ENCODE measurements around the gene POLH.

POLH gene

DNA sequence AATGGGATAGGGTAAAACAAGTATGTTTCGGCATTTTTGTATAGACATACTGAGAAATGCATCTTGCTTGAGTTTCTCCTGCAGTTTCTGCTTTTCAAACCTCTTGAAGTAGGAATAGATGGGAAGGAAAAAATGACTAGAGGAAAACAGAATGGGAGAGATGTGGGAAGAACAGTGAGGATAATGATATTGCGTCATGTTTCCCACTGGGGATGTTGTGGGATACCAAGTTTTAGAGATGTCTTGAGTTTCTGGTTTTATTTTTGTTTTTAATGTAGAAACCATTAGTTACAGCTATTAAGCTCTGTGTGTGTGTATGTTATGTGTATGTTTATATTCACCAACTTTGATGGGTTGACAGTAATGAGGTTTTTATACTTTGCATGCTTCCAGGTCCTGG is 24.6 kb downstream of the POLH start:
- no peaks in the 10 kb centered on the region for H3K4me1 ChIP-seq (ENCODE audit: control insufficient read depth in 2 of 2, insufficient read depth in 2 of 2, low read length in 2 of 2)
- no peaks in the 10 kb centered on the region for H3K9me3 ChIP-seq (ENCODE audit: control insufficient read depth in 2 of 2, low read length in 2 of 2)
- H3K27me3 ChIP-seq (ENCODE audit: control insufficient read depth in 2 of 2, insufficient read depth in 2 of 2, low read length in 2 of 2), result no peaks in the 10 kb centered on the region
- no peak overlapping the region for H3K9ac ChIP-seq (ENCODE audit: low read depth in 1 of 2, low read length in 2 of 2)
- peaks cover 11 to 19% of the 10 kb centered on the region in 2 donors for H3K36me3 ChIP-seq (ENCODE audit: control insufficient read depth in 2 of 2, insufficient read depth in 2 of 2, low read length in 2 of 2)
- no peak overlapping the region for H3K4me3 ChIP-seq (ENCODE audit: low read length in 2 of 2)
- no peak overlapping the region for H3K27ac ChIP-seq (ENCODE audit: low read depth in 2 of 2, low read length in 2 of 2)

DNA sequence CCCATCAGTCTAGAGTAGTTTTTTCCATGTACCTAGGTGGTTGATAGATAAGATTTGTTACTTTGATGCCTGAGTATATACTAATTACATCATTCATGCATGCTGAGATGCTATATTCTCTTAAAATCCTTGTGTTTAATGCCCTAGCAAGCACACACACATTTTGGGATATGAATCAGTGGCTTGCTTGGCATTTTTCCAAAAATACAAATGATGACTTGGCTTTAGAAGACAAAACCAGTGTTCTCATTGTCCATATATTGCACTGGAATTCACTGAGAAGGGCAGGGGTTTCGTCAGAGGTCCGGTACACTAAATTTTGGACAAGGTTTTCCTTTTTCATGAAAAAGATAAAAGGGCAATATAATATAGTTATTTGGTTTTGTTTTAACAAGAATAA is 28.2 kb downstream of the POLH start:
- Histone ChIP-seq H3K27me3 (ENCODE audit: control insufficient read depth in 2 of 2, insufficient read depth in 2 of 2, low read length in 2 of 2) (no peaks in the 10 kb centered on the region), H3K4me1 (ENCODE audit: control insufficient read depth in 2 of 2, insufficient read depth in 2 of 2, low read length in 2 of 2) (no peaks in the 10 kb centered on the region), H3K27ac (ENCODE audit: low read depth in 2 of 2, low read length in 2 of 2) (no peak overlapping the region), H3K4me3 (ENCODE audit: low read length in 2 of 2) (no peak overlapping the region), H3K36me3 (ENCODE audit: control insufficient read depth in 2 of 2, insufficient read depth in 2 of 2, low read length in 2 of 2) (peaks cover 8 to 14% of the 10 kb centered on the region in 2 donors), H3K9ac (ENCODE audit: low read depth in 1 of 2, low read length in 2 of 2) (no peak overlapping the region), H3K9me3 (ENCODE audit: control insufficient read depth in 2 of 2, low read length in 2 of 2) (no peaks in the 10 kb centered on the region)

DNA sequence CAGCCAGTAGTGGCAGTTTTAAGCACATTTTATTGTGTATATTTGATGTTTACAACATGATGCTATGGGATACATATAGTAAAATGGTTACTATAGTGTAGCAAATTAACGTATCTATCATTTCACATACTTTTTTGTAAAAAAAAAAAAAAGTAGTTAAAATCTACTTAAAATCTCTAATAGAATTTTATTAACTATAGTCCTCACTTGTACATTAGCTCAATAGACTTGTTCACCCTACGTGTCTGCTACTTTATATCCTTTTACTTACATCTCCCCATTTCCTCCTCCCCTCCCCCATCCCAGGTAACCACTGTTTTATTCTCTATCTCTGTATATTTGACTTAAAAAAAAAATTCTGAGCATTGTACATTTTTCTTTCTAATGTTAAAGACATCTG is 30.0 kb downstream of the POLH start:
- H3K4me3 ChIP-seq (ENCODE audit: low read length in 2 of 2), result no peak overlapping the region
- H3K27me3 ChIP-seq (ENCODE audit: control insufficient read depth in 2 of 2, insufficient read depth in 2 of 2, low read length in 2 of 2), result no peaks in the 10 kb centered on the region
- peaks cover 11 to 20% of the 10 kb centered on the region in 2 donors for H3K36me3 ChIP-seq (ENCODE audit: control insufficient read depth in 2 of 2, insufficient read depth in 2 of 2, low read length in 2 of 2)
- no peaks in the 10 kb centered on the region for H3K9me3 ChIP-seq (ENCODE audit: control insufficient read depth in 2 of 2, low read length in 2 of 2)
- H3K27ac ChIP-seq (ENCODE audit: low read depth in 2 of 2, low read length in 2 of 2), result no peak overlapping the region
- no peaks in the 10 kb centered on the region for H3K4me1 ChIP-seq (ENCODE audit: control insufficient read depth in 2 of 2, insufficient read depth in 2 of 2, low read length in 2 of 2)
- no peak overlapping the region for H3K9ac ChIP-seq (ENCODE audit: low read depth in 1 of 2, low read length in 2 of 2)

DNA sequence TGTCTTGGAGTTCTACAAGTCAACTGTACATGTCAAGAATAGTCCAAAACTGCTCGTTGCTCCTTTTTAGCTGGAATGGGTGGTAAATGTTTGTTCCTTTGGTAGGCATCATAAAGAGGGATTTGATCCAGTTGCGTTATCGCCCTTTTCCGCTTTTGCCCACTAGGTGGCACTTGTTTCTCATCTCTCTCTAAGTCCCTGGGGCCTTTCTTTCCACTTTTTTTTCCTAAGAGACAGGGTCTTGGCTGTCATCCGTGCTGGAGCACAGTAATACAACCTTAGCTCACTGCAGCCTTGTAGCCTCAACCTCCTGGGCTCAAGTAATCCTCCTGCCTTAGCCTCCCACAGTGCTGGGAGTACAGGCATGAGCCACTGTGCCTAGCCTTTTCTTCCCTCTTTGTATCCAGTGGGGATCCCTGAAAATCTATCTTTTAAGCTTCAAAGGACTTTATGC is 32.4 kb downstream of the POLH start:
- Histone ChIP-seq H3K9ac (ENCODE audit: low read depth in 1 of 2, low read length in 2 of 2) (no peak overlapping the region), H3K36me3 (ENCODE audit: control insufficient read depth in 2 of 2, insufficient read depth in 2 of 2, low read length in 2 of 2) (peaks cover 12 to 24% of the 10 kb centered on the region in 2 donors), H3K9me3 (ENCODE audit: control insufficient read depth in 2 of 2, low read length in 2 of 2) (no peaks in the 10 kb centered on the region), H3K4me1 (ENCODE audit: control insufficient read depth in 2 of 2, insufficient read depth in 2 of 2, low read length in 2 of 2) (no peaks in the 10 kb centered on the region), H3K27me3 (ENCODE audit: control insufficient read depth in 2 of 2, insufficient read depth in 2 of 2, low read length in 2 of 2) (no peaks in the 10 kb centered on the region), H3K4me3 (ENCODE audit: low read length in 2 of 2) (no peak overlapping the region), H3K27ac (ENCODE audit: low read depth in 2 of 2, low read length in 2 of 2) (no peak overlapping the region)

DNA sequence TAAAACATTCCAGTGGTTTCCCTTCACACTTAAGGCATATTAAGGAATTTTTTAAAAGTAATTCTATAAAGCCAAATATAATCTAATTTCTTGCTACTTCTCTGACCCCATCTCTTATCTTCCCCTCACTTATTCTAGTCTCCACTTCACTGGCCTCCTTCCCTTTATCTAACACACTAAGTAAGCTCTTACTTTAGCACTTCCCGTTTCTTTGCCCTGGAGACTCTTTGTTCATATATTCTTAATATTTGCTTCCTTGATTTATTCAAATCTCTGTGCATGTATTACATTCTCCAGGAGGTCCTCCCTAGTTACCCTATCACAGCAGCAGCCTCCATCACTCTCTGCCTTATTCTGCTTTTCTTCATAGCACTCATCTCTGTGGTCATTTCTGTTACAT is 32.8 kb downstream of the POLH start:
- no peaks in the 10 kb centered on the region for H3K9me3 ChIP-seq (ENCODE audit: control insufficient read depth in 2 of 2, low read length in 2 of 2)
- H3K27me3 ChIP-seq (ENCODE audit: control insufficient read depth in 2 of 2, insufficient read depth in 2 of 2, low read length in 2 of 2), result no peaks in the 10 kb centered on the region
- peaks cover 12 to 24% of the 10 kb centered on the region in 2 donors for H3K36me3 ChIP-seq (ENCODE audit: control insufficient read depth in 2 of 2, insufficient read depth in 2 of 2, low read length in 2 of 2)
- H3K27ac ChIP-seq (ENCODE audit: low read depth in 2 of 2, low read length in 2 of 2), result no peak overlapping the region
- no peak overlapping the region for H3K4me3 ChIP-seq (ENCODE audit: low read length in 2 of 2)
- no peak overlapping the region for H3K9ac ChIP-seq (ENCODE audit: low read depth in 1 of 2, low read length in 2 of 2)
- no peaks in the 10 kb centered on the region for H3K4me1 ChIP-seq (ENCODE audit: control insufficient read depth in 2 of 2, insufficient read depth in 2 of 2, low read length in 2 of 2)

DNA sequence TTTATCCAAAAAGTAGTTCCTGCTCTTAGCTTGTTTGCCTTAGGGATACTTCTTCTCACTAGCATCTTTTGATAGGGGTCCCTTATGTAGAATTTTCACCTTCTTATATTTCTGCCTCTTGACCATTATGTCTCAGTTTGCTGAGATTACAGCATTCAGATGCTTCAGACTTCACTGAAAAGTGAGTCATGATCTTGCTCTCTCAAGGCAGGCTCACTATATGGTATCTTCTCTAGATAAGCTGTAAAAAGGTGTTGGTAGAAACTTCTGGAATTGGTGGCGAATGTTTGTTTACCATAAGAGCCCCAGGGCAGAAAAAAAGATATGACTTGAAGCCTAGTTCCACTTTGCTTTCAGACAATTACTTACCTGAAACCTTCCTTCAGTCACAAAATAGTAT is 33.4 kb downstream of the POLH start:
- H3K4me3 ChIP-seq (ENCODE audit: low read length in 2 of 2), result no peak overlapping the region
- H3K27me3 ChIP-seq (ENCODE audit: control insufficient read depth in 2 of 2, insufficient read depth in 2 of 2, low read length in 2 of 2), result no peaks in the 10 kb centered on the region
- H3K9ac ChIP-seq (ENCODE audit: low read depth in 1 of 2, low read length in 2 of 2), result no peak overlapping the region
- no peaks in the 10 kb centered on the region for H3K4me1 ChIP-seq (ENCODE audit: control insufficient read depth in 2 of 2, insufficient read depth in 2 of 2, low read length in 2 of 2)
- H3K9me3 ChIP-seq (ENCODE audit: control insufficient read depth in 2 of 2, low read length in 2 of 2), result no peaks in the 10 kb centered on the region
- H3K36me3 ChIP-seq (ENCODE audit: control insufficient read depth in 2 of 2, insufficient read depth in 2 of 2, low read length in 2 of 2), result peaks cover 18 to 26% of the 10 kb centered on the region in 2 donors
- no peak overlapping the region for H3K27ac ChIP-seq (ENCODE audit: low read depth in 2 of 2, low read length in 2 of 2)

DNA sequence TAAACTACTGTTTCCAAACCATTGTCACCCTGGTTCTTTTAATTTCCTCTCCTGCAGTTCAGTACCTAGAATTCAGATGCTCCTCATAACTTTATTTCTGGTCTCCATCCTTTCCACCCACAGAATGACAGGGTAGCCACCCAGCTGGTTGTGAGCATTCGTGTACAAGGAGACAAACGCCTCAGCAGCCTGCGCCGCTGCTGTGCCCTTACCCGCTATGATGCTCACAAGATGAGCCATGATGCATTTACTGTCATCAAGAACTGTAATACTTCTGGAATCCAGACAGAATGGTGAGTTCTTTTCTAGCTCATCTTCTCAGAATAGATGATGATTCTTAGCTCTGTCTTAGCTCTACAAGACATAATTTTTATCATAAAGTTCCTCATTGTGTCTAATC is 34.4 kb downstream of the POLH start:
- H3K9me3 ChIP-seq (ENCODE audit: control insufficient read depth in 2 of 2, low read length in 2 of 2), result no peaks in the 10 kb centered on the region
- peaks cover 16 to 23% of the 10 kb centered on the region in 2 donors for H3K36me3 ChIP-seq (ENCODE audit: control insufficient read depth in 2 of 2, insufficient read depth in 2 of 2, low read length in 2 of 2)
- H3K27me3 ChIP-seq (ENCODE audit: control insufficient read depth in 2 of 2, insufficient read depth in 2 of 2, low read length in 2 of 2), result no peaks in the 10 kb centered on the region

DNA sequence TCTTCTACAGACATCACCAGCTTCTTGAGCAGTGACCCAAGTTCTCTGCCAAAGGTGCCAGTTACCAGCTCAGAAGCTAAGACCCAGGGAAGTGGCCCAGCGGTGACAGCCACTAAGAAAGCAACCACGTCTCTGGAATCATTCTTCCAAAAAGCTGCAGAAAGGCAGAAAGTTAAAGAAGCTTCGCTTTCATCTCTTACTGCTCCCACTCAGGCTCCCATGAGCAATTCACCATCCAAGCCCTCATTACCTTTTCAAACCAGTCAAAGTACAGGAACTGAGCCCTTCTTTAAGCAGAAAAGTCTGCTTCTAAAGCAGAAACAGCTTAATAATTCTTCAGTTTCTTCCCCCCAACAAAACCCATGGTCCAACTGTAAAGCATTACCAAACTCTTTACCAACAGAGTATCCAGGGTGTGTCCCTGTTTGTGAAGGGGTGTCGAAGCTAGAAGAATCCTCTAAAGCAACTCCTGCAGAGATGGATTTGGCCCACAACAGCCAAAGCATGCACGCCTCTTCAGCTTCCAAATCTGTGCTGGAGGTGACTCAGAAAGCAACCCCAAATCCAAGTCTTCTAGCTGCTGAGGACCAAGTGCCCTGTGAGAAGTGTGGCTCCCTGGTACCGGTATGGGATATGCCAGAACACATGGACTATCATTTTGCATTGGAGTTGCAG is 37.9 kb downstream of the POLH start:
- H3K27ac ChIP-seq (ENCODE audit: low read depth in 2 of 2, low read length in 2 of 2), result no peak overlapping the region
- H3K9ac ChIP-seq (ENCODE audit: low read depth in 1 of 2, low read length in 2 of 2), result no peak overlapping the region
- H3K4me3 ChIP-seq (ENCODE audit: low read length in 2 of 2), result no peak overlapping the region
- H3K36me3 ChIP-seq (ENCODE audit: control insufficient read depth in 2 of 2, insufficient read depth in 2 of 2, low read length in 2 of 2), result peaks cover 16 to 23% of the 10 kb centered on the region in 2 donors
- no peaks in the 10 kb centered on the region for H3K27me3 ChIP-seq (ENCODE audit: control insufficient read depth in 2 of 2, insufficient read depth in 2 of 2, low read length in 2 of 2)
- no peaks in the 10 kb centered on the region for H3K9me3 ChIP-seq (ENCODE audit: control insufficient read depth in 2 of 2, low read length in 2 of 2)
- no peaks in the 10 kb centered on the region for H3K4me1 ChIP-seq (ENCODE audit: control insufficient read depth in 2 of 2, insufficient read depth in 2 of 2, low read length in 2 of 2)

More for the DNA sequence above, 34.4 kb downstream of the POLH start:
- Histone ChIP-seq H3K4me3 (ENCODE audit: low read length in 2 of 2) (no peak overlapping the region), H3K27ac (ENCODE audit: low read depth in 2 of 2, low read length in 2 of 2) (no peak overlapping the region), H3K9ac (ENCODE audit: low read depth in 1 of 2, low read length in 2 of 2) (no peak overlapping the region), H3K4me1 (ENCODE audit: control insufficient read depth in 2 of 2, insufficient read depth in 2 of 2, low read length in 2 of 2) (no peaks in the 10 kb centered on the region)

DNA sequence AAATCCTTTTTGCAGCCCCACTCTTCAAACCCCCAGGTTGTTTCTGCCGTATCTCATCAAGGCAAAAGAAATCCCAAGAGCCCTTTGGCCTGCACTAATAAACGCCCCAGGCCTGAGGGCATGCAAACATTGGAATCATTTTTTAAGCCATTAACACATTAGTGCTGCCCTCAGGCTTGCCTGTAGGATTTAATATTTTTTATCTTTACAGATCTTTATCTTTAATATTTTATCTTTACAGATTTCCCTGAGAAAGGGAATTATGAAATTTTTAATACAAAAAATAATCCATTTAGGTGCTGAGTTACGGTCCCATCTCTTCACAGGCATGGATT is 38.4 kb downstream of the POLH start:
- no peaks in the 10 kb centered on the region for H3K9me3 ChIP-seq (ENCODE audit: control insufficient read depth in 2 of 2, low read length in 2 of 2)
- no peaks in the 10 kb centered on the region for H3K27me3 ChIP-seq (ENCODE audit: control insufficient read depth in 2 of 2, insufficient read depth in 2 of 2, low read length in 2 of 2)
- H3K9ac ChIP-seq (ENCODE audit: low read depth in 1 of 2, low read length in 2 of 2), result no peak overlapping the region
- no peak overlapping the region for H3K27ac ChIP-seq (ENCODE audit: low read depth in 2 of 2, low read length in 2 of 2)
- H3K4me3 ChIP-seq (ENCODE audit: low read length in 2 of 2), result no peak overlapping the region
- no peaks in the 10 kb centered on the region for H3K4me1 ChIP-seq (ENCODE audit: control insufficient read depth in 2 of 2, insufficient read depth in 2 of 2, low read length in 2 of 2)
- H3K36me3 ChIP-seq (ENCODE audit: control insufficient read depth in 2 of 2, insufficient read depth in 2 of 2, low read length in 2 of 2), result peaks cover 16 to 27% of the 10 kb centered on the region in 2 donors

DNA sequence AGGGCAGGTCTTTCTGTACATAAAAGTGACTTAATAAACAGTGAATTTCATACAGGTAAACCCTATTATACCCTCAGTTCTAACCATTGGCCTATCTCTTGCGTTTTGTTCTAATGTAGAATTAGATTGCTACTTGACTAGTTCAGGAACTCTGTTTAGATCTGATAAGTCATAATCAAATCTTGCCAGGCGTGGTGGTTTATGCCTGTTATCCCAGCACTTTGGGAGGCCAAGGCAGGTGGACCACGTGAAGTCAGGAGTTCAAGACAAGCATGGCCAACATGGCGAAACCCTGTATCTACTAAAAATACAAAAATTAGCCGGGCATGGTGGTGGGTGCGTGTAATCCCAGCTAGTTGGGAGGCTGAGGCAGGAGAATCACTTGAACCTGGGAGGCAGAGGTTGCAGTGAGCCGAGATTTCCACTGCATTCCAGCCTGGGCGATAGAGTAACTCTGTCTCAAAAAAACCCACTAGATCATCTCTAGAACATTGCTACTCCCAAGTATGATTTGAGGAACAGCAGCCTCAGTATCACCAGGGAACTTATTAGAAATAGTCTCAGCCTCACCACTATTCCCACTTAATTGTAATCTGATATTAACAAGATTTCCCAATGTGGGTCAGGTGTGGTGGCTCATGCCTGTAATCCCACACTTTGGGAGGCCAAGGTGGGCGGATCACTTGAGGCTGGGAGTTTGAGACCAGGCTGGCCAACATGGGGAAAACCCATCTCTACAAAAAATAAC is 40.9 kb downstream of the POLH start:
- Histone ChIP-seq H3K9ac (ENCODE audit: low read depth in 1 of 2, low read length in 2 of 2) (no peak overlapping the region), H3K4me1 (ENCODE audit: control insufficient read depth in 2 of 2, insufficient read depth in 2 of 2, low read length in 2 of 2) (no peaks in the 10 kb centered on the region), H3K9me3 (ENCODE audit: control insufficient read depth in 2 of 2, low read length in 2 of 2) (no peaks in the 10 kb centered on the region), H3K27ac (ENCODE audit: low read depth in 2 of 2, low read length in 2 of 2) (no peak overlapping the region), H3K36me3 (ENCODE audit: control insufficient read depth in 2 of 2, insufficient read depth in 2 of 2, low read length in 2 of 2) (peaks cover 31 to 42% of the 10 kb centered on the region in 2 donors), H3K4me3 (ENCODE audit: low read length in 2 of 2) (no peak overlapping the region), H3K27me3 (ENCODE audit: control insufficient read depth in 2 of 2, insufficient read depth in 2 of 2, low read length in 2 of 2) (no peaks in the 10 kb centered on the region)

All from mucosa of rectum (tissue), 2 donors.